ENCODE data around the gene CSPG5.

The CSPG5 gene

GRCh38 chr3:47580481-47580880 is 1.8 kb upstream of the CSPG5 start:
- TF ChIP-seq CTCF (IDR thresholded peaks at IDR 0.05; ENCODE audit: insufficient read depth, low read length) (no peak), SPI1 (IDR thresholded peaks at IDR 0.05; ENCODE audit: borderline replicate concordance, low read depth) (no peak), GABPA (IDR thresholded peaks at IDR 0.05; ENCODE audit: low read depth) (no peak), POLR2AphosphoS5 (IDR thresholded peaks at IDR 0.05; ENCODE audit: low read depth) (no peak)
- Histone ChIP-seq H3K27me3 (ENCODE audit: insufficient read depth, poor library complexity, severe bottlenecking) (peaks cover 38% of the 10 kb centered on the region), H3K27ac (replicated peaks) (no peak overlapping the region), H3K4me3 (replicated peaks; ENCODE audit: insufficient read depth, low read length) (no peak overlapping the region)
- DNase-seq (ENCODE audit: low read depth in 1 of 2, low spot score in 1 of 2): no peak

GRCh38 chr3:47579875-47580274 is 1.2 kb upstream of the CSPG5 start:
- DNase-seq (ENCODE audit: low read depth in 1 of 2, low spot score in 1 of 2): no peak
- TF ChIP-seq SPI1 (IDR thresholded peaks at IDR 0.05; ENCODE audit: borderline replicate concordance, low read depth) (no peak), POLR2AphosphoS5 (IDR thresholded peaks at IDR 0.05; ENCODE audit: low read depth) (no peak), REST (IDR thresholded peaks at IDR 0.05; ENCODE audit: insufficient replicate concordance, low read depth) (no peak), GABPA (IDR thresholded peaks at IDR 0.05; ENCODE audit: low read depth) (no peak), CTCF (IDR thresholded peaks at IDR 0.05; ENCODE audit: insufficient read depth, low read length) (no peak)
- Histone ChIP-seq H3K4me3 (replicated peaks; ENCODE audit: insufficient read depth, low read length) (no peak overlapping the region), H3K27ac (replicated peaks) (no peak overlapping the region), H3K27me3 (ENCODE audit: insufficient read depth, poor library complexity, severe bottlenecking) (peaks cover 38% of the 10 kb centered on the region)

DNA sequence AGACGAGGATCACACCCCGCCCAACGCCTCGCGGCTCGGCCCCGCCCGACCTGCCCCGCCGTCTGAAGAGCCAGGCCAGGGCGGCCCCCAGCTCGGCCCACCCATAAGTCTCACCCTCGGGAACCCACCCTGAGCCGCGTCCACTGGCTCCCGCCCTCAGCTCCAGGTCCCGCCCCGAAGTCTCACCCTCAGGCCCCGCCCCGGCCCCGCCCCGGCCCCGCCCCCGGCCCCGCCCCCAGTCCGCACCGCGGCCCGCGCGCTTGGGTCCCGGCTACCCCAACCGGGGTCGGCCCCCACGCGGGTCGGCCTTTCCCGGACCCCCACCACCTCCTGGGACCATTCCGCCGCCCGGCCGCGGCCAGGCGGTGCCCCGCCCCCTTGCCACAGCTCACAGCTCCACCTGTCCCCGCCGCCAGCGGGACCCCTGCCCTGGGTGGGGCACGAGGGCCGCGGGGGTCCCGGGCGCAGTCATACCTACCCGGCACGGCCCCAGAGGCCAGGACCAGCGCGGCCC is 489 bp downstream of the CSPG5 start:
- Histone ChIP-seq H3K27ac (replicated peaks) (no peak overlapping the region), H3K4me3 (replicated peaks; ENCODE audit: insufficient read depth, low read length) (peak overlapping the region; percentile 64), H3K27me3 (ENCODE audit: insufficient read depth, poor library complexity, severe bottlenecking) (peaks cover 38% of the 10 kb centered on the region)
- DNase-seq (ENCODE audit: low read depth in 1 of 2, low spot score in 1 of 2): no peak
- no peak for TF ChIP-seq CTCF (IDR thresholded peaks at IDR 0.05; ENCODE audit: insufficient read depth, low read length)

GRCh38 chr3:47577583-47578118 is 1.0 kb downstream of the CSPG5 start:
- TF ChIP-seq REST (IDR thresholded peaks at IDR 0.05; ENCODE audit: insufficient replicate concordance, low read depth) (no peak), GABPA (IDR thresholded peaks at IDR 0.05; ENCODE audit: low read depth) (no peak), SPI1 (IDR thresholded peaks at IDR 0.05; ENCODE audit: borderline replicate concordance, low read depth) (no peak)
- peak overlapping the region; percentile 64 for H3K4me3 ChIP-seq (replicated peaks; ENCODE audit: insufficient read depth, low read length)
- H3K27ac ChIP-seq (replicated peaks): no peak overlapping the region
- DNase-seq (ENCODE audit: low read depth in 1 of 2, low spot score in 1 of 2): no peak
- peaks cover 38% of the 10 kb centered on the region for H3K27me3 ChIP-seq (ENCODE audit: insufficient read depth, poor library complexity, severe bottlenecking)

Measured in HL-60 (cell line).